HG03097 (cell line): ENCODE data around the gene FBXL17.

Experiments
- ATAC-seq: cut with Tn5 transposase; IDR thresholded peaks from one replicate; pipeline ENCODE4 v1.9.1; 2021; ENCODE audit not compliant: unreplicated experiment, low FRiP score

FBXL17 gene

DNA sequence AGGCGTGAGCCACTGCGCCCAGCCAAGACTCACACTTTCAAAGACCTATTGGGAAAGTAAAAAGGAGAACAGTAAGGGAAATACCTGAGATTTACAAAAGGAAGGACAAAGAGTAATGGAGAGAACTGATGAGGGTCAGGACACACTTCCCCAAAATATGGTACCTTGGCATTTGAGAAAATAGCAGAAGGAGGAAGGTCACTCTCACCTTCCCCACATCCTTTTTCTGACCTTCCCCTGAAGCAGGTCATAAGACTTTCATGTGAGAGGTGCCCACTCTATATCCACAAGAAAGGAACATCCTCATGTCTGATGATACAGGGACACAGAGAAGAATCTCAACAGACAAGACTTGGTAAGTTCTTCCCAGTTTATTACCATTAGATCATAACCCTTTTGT is 272.8 kb downstream of the FBXL17 start:
- ATAC-seq = no peak

DNA sequence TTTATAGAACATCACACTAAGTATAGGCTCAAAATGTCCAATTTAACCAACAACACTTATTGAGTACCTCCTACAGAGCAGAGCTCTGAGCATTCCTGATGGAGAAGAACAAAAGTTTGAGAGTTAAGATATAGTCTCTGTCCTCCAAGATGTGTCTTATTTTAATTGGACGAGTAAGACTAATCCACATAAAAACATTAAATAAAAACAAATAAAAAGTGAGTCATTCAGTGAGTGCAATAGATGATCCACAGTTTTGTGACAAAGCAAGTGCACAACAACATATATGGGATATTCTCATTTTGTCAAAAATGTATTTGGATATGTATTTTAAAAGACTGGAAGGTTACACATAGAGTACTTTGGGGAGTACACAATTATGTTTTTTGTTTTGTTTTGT is 277.4 kb downstream of the FBXL17 start:
- no peak for ATAC-seq

DNA sequence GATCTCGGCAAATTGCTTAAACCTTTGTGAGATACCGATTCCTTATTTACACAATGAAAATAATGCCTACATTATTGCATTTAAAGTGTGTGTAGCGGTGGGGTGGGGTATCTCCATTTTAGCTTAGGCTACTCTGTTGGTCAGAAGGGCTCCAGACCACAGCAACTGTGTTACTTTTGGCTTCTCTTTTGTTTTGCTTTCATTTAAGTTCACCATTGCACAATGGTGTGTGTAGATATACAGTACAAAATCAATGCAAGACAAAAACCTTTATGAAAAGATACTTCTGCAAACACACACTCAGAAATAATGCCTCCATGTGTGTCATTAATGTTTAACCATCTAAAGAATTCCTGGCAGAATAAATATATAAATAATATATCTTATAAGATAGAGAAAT is 279.4 kb downstream of the FBXL17 start:
- ATAC-seq = no peak

DNA sequence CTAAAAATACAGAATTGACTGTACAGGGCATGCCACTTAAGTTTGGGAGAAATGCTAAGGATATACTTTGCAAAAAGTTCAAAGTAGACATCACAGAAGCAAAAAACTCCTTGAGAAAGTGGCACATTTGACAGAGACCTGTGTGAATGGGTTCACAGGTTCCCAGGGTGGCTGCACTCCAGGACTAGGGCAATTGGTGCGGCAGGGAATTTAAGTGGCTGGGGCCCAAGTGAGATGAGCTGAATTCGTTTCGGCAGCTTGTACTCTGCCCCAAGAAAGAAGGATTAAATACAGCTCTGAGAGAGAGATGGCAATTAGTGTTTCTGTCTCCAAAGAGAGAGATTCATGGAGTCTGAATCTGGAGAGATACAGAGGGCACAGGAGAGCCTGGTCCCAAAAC is 280.1 kb downstream of the FBXL17 start:
- no peak for ATAC-seq

DNA sequence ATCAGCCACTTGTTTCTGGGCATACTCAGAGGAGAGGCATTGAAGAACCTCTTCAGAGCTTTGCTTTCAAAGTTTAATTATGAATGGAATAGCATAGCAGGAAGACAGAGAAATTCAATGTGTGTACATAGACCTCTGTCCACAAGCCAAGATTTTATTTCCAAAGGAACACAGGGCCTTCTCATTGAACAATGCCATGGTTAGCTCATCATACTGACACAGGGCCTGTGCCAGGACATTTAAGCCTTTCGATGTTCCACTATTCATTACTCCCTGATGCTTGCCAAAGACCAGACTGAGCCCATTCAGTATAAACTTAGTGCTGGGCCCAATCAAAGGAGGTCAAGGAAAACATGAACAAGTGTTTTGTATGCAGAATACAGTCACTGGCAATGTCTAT is 280.8 kb downstream of the FBXL17 start:
- ATAC-seq = no peak

DNA sequence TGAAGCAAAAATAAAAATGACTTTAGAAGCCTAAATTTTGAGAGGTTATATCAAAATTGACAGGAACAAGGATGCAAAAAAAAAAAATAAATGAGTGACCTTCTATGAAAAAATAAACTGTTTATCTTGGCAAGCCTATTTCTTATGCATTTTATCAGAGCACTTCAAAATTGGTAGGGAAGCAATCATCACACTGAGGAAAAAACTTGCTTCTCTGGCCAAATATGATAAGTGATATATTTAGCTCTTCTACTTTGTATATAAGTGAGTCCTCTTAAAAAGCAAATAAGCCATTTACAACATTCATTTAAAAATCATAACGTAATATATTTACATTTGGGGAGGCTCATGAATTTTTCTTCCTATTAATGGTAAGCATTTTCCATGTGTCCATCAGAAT is 287.1 kb downstream of the FBXL17 start:
- ATAC-seq = no peak

DNA sequence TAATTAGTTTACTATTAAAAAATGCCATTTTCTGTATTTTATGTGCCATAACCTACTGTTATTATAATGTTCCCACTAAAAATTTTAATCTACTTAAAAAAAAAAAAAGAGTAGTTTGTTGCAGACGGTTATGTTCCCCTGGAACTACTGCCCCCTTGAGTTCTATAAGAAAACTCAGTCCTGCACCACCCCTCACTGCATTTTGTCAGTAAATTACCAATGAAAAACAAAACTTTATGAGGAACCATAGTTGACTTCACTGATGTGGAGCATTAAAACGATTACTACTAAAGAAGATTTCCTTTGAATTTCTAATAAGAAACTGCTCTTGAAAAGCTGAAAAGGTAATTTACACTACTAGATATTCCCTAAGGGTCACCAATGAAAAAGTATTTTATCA is 288.7 kb downstream of the FBXL17 start:
- no peak for ATAC-seq

DNA sequence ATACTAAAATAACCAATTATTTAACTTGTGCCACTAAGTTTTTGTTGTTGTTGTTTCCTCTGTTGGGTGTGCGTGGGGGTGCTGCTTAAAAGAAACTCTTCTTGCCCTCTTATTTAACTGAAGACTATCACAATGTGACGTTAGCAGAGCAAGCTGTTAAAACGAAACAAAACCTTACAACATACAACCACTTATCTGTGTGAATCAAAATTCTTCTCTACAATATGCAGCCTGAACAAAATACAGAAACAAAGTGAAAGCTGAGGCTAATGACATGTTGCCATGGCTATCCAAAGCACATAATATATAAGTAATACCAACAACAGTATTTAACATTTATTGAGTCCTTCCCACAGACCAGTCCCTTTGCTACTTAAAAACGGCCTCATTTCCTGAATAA is 291.0 kb downstream of the FBXL17 start:
- no peak for ATAC-seq

DNA sequence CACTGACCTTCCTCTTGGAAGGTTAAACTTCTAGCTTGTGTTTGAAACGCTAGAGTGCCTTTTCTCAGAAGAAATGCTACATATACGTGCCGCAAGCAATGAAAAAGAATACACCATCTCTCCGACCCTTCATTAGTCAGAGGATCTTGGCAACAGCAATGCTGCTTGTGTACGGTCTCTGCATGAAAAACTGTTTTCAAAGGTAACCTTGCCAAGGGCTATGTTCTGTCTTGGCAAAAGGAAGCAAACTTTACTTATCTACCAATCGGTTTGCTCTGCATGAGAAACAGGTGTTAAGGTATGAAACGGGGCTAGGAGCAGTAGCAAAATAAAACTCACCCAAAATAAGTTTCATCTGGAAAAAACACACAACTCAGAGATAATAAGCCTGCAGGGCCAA is 297.8 kb downstream of the FBXL17 start:
- no peak for ATAC-seq

DNA sequence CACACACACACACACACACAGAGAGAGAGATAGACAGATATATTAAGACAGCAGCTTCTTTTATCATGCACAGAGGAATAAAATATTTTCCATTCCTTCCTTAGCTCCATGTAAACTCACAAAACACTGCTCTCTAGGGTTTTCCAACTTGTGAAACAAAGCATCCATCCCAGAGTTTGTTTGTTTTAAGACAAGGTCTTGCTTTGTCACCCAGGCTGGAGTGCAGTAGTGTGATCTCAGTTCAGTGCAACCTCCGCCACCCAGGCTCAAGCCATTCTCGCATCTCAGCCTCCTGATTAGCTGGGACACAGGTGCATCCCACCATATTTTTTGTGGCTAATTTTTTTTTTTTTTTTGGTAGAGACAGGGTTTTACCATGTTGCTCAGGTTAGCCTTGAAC is 298.7 kb downstream of the FBXL17 start:
- ATAC-seq = no peak

DNA sequence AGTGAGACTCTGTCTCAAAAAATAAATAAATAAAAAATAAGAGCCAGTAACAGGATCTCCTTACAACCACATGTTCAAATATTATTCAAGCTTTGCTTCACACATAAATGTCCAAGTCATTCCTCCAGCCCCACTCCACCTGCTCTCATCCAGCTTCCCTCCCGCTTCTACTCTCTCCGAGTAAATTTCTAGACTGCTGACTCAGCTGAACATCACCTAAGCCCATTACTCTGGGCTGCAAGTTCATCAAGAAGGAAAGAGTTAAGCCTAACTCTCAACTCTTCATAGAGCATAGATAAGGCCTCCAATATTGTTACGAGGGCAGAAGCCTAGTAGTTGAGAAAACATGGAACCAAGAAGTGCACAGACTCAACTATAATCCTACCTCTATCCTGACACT is 300.2 kb downstream of the FBXL17 start:
- ATAC-seq = no peak

DNA sequence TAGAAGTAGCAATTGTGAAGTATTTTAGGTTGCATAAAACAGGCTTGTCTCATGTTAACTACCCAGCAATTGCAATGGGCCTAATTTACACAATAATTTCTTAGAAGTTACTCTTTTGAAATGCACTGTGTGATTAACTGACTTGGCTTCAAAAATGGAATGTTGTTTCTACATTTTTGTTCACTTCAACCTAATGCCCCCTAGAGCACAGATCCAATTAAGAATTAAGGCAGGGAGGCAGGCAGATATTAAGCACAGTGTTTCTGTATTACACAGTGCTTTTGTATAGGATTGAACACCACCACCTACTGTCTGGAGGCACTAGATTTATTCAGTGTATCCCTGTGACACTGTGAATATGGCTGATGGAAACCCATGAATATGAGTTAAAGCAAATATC is 302.1 kb downstream of the FBXL17 start:
- ATAC-seq = no peak

DNA sequence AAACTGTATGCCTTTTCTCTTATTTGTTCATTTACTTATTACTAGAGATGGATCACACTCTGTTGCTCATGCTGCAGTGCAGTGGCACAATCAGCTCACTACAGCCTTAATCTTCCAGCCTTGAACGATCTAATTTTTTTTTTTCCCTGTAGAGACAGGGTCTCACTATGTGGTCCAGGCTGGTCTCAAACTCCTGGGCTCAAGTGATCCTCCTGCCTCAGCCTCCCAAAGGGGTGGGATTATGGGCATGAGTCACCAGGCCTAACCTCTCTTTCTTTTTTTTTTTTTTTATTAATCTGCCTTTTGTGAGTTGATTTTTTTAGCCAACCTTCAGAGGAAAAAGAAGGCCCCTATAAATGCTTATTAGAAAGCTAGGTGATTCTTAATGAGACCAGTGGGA is 303.0 kb downstream of the FBXL17 start:
- no peak for ATAC-seq

DNA sequence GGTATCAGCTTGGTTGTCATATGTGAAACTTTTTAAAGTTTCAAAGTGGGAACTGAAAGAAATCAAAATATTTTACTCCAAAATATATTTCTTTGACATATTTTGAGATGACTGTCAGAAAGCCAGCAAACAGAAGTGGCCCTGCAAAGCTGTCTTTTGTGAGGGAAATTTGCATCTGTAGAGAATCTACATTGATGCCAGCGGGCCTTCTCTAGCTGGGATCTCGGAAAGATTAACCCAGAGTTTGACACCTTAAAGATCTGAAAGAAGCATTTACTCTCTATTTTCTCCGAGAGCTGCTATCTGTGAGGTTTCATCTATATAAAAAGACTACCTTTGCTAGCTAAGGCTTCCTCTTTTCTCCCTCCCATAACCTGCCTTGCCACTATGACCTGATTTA is 303.6 kb downstream of the FBXL17 start:
- no peak for ATAC-seq

DNA sequence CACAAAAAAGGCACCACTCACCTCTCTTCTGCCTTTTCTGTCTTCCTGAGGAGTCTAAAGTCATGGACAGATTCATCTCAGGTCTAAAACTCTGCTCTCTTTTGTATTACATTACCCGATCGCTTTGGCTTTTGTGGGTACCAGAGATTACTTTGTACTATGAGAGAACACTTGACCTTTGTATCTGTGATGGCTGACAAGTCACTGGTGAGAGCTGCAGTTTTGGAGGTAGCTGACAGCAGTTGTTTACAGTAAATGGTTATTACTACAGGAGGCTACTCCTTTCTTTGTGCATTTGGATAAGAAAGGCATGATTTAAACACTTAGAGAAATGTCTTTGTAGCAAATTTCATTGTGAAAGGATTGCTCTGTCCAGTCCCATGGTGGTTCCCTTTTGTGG is 307.3 kb downstream of the FBXL17 start:
- ATAC-seq = no peak

DNA sequence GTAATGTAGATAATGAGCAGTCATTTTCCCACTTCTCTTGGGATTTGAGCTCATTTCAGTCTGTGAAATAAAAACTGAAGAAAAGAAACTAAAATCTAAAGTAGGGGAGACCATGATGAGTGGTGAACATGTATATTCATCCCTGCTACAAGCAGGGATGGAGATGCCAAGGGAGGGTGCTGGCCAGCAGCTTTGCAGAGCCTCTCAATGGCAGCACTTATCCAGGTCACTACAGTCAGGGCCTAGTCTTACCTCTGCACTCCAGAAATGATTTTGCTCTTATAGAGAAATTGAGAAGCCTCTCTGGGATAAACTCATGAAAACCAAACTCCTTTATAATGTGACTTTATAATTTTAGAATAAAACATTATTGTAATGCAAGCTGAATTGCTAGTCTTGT is 317.6 kb downstream of the FBXL17 start:
- no peak for ATAC-seq

DNA sequence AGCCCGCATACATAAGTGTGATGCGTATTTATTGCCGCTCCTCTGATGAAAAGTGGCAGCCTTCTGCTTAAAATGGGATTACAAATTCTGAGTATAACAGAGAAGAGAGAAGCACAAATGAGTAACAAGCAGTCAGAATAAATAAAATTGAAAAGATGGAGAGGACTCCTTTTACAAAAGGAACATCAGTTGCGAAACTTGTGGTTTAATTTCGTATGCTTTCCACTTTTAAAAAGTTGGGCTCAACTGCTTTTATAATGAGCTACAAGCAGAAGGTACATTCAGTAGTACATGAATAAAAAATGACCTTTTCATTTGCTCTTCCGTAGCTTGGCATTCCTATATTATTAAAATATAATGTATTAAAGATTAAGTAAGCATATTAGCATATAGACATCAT is 320.0 kb downstream of the FBXL17 start:
- ATAC-seq = no peak

DNA sequence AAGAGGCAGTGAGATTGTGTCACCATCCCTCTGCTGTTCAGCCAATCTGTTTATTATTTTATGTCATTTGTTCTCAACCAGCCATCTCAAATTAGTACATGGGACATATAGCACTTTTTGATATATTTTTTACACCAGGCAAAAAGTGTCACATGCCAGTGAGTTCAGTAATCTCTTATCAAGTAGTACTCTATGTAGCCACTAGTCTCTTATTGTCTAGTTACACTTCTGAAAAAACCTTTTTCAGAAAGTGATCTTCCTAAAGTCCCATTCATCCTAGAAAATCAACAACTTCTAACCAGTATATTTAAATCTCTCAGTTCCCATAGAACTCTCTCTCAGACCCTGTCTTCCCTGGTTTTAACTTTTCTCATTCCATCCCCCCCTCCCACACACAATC is 321.6 kb downstream of the FBXL17 start:
- ATAC-seq = no peak

DNA sequence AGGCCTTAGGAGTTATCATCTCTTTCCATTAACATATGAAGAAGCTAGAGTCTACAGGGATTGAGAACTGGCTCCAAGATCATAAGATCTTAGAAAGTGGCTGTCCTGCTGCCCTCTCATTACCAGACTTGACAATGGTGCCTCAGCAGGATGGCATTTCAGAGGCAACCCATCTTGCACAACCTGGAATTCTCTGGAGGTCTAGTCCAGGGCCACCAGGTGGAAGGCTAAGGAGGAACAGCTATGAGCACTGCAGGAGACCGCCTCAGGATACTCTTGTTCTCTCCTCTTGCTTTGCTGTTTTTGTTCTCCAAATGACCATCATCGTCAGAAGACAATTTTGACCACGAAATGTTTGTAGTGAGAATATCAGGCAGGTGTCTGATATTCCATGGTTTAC is 322.6 kb downstream of the FBXL17 start:
- ATAC-seq = no peak

DNA sequence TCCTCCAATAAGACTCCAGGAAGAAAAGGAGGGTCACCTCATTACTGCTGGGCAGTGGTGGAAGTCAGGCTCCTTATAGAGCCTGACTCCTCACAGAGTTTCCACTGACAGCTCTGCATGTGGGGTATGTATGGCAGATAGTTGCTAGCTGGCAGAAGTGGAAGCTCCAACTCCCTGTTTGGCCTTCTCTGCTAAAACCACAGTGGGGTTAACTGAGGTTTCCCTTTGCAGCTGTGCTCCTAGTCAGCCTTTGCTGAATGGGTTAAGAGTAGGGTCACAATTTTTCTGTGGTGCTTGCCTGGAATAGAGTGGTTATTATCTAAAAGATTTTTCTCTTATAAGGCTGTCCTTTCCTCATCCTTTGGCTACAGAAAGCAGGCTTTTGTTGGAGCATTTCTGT is 327.5 kb downstream of the FBXL17 start:
- no peak for ATAC-seq

DNA sequence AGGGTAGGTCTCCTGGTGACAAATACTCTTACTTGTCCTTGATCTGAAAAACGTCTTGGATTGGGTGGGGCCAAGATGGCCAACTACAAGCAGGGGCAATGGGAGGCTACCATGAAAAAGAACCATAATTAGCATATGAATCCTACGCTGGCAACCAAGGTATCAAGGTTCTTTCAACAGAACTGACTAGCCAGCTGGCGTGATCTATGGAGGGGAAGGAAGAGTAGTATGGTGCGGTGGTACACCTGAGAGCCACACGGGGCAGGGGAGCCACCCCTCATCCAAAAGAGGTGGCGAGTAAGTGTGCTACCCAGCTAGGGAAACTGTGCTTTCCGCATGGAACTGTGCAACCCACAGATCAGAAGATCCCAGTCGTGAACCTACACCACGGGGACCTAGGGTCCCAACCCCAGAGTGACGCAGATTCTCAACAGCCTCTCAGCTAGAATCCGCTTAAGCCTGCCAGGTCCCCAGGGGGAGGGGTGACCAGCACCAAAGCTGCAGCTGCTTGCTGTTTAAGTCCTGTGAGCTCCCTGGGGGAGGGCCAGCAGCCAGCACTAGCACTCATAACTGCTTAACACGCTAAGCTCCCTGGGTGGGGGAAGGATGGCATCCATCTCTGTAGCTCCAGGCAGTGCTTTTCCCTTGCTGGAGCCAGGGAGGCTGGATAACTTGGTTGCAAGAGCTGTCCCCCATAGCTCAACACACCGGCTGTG is 334.8 kb downstream of the FBXL17 start:
- ATAC-seq = no peak

DNA sequence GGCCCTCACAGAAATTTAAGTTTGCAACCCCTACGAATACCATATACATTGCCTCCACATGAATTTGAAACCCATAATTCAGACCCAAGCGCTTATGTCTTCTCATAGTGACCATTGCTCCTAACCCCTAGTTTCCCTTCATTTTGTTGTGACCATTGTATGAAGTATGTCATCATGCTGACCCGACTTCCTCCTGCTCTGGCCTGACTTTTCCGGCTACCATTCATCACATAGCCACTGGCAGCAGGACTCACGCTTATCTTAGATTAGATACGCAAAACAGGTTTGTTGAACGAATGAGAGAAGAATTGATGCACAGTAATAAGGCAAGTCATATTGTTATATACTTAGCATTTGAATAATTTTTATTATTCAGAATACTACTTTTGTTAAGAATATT is 345.4 kb downstream of the FBXL17 start:
- no peak for ATAC-seq

DNA sequence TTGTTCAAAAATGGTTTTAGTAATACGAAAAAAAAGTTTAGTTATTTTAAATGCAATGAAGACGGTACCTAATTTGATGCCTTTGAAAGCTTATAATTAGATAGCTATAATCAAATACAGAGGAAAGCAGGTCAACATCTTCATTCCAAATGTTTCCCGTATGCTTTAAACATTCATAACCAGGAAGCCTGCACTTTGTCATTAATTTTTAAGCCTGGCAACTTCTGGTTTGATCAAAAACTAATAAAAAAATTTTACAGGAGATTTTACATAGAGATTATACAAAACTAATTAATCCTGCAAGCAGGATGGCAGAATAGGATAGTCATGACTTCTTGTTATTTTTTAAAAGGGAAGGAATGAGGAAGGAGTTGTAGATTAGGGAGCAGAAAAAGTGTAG is 353.0 kb downstream of the FBXL17 start:
- no peak for ATAC-seq
